GM23338 (cell line): ENCODE measurements around the gene DNASE2. TPM values are rescaled to one million over a fixed set of nuclear protein-coding genes. Genes with fewer than 3 reads are reported as not detected.

Experiments
- CREB1 ChIP-seq: fragments of 250-450 bp; sonication (Bioruptor Pico); IDR thresholded peaks from 2 replicates; pipeline ENCODE4 v1.5.0; 2020; ENCODE audit warnings: low read depth, mild to moderate bottlenecking, moderate library complexity
- ETS1 ChIP-seq: IDR thresholded peaks from 2 replicates; pipeline ENCODE4 v1.6.1; 2016; ENCODE audit warnings: antibody characterized with exemption
- EZH2 ChIP-seq: fragments of 200-600 bp; sonication (generic); IDR thresholded peaks from one replicate; pipeline ENCODE4 v1.8.0; 2017; ENCODE audit warnings: antibody characterized with exemption, mild to moderate bottlenecking, low read depth; ENCODE audit not compliant: unreplicated experiment
- EZH2phosphoT487 ChIP-seq: fragments of 200-600 bp; sonication (generic); IDR thresholded peaks from one replicate; pipeline ENCODE4 v1.8.1; 2018; ENCODE audit warnings: antibody characterized with exemption; ENCODE audit not compliant: unreplicated experiment
- NANOG ChIP-seq: IDR thresholded peaks from 2 replicates; pipeline ENCODE4 v1.6.1; 2016; ENCODE audit warnings: antibody characterized with exemption, borderline replicate concordance
- ZNF114 ChIP-seq: fragments of 250-450 bp; sonication (Bioruptor Pico); IDR thresholded peaks from 2 replicates; pipeline ENCODE4 v1.5.0; 2020; ENCODE audit warnings: mild to moderate bottlenecking, moderate library complexity
- polyA plus RNA-seq: library from polyadenylated mRNA; unstranded; fragments of >200 nt; fragmentation: Nextera tagmentation; extraction: Ambion mirVana; gene quantifications from 2 replicates; pipeline ENCODE4 v1.2.1, GENCODE V29; 2016
- total RNA-seq: library from RNA; depleted of rRNA; stranded (reverse); fragments of >200 nt; shearing (Covaris generic); gene quantifications from 2 replicates; pipeline ENCODE4 v1.2.3, GENCODE V29; 2014
- TF ChIP-seq, protein P1 (sequence below): fragments of 250-450 bp; sonication (Bioruptor Pico); IDR thresholded peaks from 2 replicates; pipeline ENCODE4 v1.5.0; 2020; ENCODE audit warnings: mild to moderate bottlenecking, moderate library complexity
- TF ChIP-seq, protein P2 (sequence below): IDR thresholded peaks from one replicate; pipeline ENCODE4 v1.6.1; 2018; ENCODE audit warnings: antibody characterized with exemption; ENCODE audit not compliant: unreplicated experiment

DNASE2 gene
- total and polyA plus RNA-seq, 2 experiments from 2014 or later, result 17.4 to 35.0 TPM

DNA sequence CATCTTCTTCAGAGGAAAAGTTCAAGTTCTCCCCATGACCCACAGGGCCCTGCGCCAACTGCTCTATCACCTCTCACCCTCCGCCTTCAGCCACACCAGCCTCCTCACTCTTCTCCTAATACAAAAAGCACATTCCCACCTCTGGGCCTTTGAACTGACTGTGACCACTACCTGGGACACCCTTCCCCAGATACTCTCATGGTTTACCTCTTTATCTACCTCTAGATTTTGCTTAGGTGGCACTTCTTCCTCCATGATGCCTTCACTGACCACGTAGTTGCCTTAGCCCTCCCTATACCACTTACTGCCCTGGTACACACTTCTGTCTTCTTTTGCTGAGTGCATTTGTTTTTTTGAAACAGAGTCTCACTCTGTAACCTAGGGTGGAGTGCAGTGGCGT is 41.7 kb upstream of the DNASE2 start (continued):
- TF ChIP-seq, protein P1, sequence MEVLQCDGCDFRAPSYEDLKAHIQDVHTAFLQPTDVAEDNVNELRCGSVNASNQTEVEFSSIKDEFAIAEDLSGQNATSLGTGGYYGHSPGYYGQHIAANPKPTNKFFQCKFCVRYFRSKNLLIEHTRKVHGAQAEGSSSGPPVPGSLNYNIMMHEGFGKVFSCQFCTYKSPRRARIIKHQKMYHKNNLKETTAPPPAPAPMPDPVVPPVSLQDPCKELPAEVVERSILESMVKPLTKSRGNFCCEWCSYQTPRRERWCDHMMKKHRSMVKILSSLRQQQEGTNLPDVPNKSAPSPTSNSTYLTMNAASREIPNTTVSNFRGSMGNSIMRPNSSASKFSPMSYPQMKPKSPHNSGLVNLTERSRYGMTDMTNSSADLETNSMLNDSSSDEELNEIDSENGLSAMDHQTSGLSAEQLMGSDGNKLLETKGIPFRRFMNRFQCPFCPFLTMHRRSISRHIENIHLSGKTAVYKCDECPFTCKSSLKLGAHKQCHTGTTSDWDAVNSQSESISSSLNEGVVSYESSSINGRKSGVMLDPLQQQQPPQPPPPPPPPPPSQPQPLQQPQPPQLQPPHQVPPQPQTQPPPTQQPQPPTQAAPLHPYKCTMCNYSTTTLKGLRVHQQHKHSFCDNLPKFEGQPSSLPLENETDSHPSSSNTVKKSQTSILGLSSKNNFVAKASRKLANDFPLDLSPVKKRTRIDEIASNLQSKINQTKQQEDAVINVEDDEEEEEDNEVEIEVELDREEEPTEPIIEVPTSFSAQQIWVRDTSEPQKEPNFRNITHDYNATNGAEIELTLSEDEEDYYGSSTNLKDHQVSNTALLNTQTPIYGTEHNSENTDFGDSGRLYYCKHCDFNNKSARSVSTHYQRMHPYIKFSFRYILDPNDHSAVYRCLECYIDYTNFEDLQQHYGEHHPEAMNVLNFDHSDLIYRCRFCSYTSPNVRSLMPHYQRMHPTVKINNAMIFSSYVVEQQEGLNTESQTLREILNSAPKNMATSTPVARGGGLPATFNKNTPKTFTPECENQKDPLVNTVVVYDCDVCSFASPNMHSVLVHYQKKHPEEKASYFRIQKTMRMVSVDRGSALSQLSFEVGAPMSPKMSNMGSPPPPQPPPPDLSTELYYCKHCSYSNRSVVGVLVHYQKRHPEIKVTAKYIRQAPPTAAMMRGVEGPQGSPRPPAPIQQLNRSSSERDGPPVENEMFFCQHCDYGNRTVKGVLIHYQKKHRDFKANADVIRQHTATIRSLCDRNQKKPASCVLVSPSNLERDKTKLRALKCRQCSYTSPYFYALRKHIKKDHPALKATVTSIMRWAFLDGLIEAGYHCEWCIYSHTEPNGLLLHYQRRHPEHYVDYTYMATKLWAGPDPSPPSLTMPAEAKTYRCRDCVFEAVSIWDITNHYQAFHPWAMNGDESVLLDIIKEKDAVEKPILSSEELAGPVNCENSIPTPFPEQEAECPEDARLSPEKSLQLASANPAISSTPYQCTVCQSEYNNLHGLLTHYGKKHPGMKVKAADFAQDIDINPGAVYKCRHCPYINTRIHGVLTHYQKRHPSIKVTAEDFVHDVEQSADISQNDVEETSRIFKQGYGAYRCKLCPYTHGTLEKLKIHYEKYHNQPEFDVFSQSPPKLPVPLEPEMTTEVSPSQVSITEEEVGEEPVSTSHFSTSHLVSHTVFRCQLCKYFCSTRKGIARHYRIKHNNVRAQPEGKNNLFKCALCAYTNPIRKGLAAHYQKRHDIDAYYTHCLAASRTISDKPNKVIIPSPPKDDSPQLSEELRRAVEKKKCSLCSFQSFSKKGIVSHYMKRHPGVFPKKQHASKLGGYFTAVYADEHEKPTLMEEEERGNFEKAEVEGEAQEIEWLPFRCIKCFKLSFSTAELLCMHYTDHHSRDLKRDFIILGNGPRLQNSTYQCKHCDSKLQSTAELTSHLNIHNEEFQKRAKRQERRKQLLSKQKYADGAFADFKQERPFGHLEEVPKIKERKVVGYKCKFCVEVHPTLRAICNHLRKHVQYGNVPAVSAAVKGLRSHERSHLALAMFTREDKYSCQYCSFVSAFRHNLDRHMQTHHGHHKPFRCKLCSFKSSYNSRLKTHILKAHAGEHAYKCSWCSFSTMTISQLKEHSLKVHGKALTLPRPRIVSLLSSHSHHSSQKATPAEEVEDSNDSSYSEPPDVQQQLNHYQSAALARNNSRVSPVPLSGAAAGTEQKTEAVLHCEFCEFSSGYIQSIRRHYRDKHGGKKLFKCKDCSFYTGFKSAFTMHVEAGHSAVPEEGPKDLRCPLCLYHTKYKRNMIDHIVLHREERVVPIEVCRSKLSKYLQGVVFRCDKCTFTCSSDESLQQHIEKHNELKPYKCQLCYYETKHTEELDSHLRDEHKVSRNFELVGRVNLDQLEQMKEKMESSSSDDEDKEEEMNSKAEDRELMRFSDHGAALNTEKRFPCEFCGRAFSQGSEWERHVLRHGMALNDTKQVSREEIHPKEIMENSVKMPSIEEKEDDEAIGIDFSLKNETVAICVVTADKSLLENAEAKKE, result no peak
- TF ChIP-seq EZH2 (no peak), ZNF114 (CRISPR knock-in tag) (no peak), NANOG (no peak), CREB1 (CRISPR knock-in tag) (no peak), ETS1 (no peak), EZH2phosphoT487 (no peak)
- TF ChIP-seq, protein P2, sequence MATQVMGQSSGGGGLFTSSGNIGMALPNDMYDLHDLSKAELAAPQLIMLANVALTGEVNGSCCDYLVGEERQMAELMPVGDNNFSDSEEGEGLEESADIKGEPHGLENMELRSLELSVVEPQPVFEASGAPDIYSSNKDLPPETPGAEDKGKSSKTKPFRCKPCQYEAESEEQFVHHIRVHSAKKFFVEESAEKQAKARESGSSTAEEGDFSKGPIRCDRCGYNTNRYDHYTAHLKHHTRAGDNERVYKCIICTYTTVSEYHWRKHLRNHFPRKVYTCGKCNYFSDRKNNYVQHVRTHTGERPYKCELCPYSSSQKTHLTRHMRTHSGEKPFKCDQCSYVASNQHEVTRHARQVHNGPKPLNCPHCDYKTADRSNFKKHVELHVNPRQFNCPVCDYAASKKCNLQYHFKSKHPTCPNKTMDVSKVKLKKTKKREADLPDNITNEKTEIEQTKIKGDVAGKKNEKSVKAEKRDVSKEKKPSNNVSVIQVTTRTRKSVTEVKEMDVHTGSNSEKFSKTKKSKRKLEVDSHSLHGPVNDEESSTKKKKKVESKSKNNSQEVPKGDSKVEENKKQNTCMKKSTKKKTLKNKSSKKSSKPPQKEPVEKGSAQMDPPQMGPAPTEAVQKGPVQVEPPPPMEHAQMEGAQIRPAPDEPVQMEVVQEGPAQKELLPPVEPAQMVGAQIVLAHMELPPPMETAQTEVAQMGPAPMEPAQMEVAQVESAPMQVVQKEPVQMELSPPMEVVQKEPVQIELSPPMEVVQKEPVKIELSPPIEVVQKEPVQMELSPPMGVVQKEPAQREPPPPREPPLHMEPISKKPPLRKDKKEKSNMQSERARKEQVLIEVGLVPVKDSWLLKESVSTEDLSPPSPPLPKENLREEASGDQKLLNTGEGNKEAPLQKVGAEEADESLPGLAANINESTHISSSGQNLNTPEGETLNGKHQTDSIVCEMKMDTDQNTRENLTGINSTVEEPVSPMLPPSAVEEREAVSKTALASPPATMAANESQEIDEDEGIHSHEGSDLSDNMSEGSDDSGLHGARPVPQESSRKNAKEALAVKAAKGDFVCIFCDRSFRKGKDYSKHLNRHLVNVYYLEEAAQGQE, result no peak
